ENCODE results near the gene CFAP46. TPM values are rescaled to one million over a fixed set of nuclear protein-coding genes. Genes with fewer than 3 reads are reported as not detected.

CFAP46 gene
- total RNA-seq, 4 donors from 2014 or later, result 0.29 to 9.0 (median 2.7) TPM

DNA sequence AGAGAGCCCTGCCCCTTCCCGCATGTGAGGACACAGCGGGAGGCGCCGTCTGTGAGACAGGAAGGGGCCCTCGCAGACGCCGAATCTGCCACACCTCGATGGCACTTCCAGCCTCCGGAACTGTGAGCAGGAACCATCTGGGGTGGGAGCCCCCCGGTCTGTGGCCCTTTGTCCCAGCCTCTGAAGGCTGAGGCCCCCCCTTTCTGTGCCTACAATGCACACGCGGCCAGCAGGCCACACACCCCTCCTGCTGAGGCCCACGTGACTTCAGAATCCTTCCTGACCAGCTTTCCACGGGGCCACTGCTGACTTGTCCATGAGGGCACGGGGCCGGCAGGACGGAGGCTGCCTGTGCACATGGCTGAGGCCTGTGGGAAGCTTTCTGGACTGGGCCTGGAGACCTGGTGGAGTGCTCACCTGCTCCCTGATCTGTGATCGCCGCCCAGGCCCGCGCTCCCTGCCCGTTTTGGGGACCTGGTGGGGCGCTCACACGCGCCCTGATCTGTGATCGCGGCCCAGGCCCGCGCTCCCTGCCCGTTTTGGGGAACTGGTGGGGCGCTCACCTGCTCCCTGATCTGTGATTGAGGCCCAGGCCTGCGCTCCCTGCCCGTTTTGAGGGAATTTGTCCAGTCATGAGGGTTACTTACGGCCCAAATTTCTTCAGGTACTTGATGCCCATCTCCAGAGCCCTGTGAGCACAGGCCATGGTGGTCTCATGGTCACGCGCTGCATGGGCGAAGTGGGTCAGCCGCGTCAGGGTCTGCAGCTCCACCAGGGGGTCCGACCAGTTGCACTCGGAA is 34.3 kb downstream of the CFAP46 start:
- no peak overlapping the region for H3K27ac ChIP-seq
- no peaks in the 10 kb centered on the region for H3K27me3 ChIP-seq
- H3K9me3 ChIP-seq, result no peaks in the 10 kb centered on the region
- DNase-seq, result no peak
- intact Hi-C loops (cut with DNase I; ENCODE audit: low total_unique reads), result no loop called here
- no peaks in the 10 kb centered on the region for H3K36me3 ChIP-seq
- no peak overlapping the region for H3K4me3 ChIP-seq
- no peaks in the 10 kb centered on the region for H3K4me1 ChIP-seq
- TF ChIP-seq, protein P1, sequence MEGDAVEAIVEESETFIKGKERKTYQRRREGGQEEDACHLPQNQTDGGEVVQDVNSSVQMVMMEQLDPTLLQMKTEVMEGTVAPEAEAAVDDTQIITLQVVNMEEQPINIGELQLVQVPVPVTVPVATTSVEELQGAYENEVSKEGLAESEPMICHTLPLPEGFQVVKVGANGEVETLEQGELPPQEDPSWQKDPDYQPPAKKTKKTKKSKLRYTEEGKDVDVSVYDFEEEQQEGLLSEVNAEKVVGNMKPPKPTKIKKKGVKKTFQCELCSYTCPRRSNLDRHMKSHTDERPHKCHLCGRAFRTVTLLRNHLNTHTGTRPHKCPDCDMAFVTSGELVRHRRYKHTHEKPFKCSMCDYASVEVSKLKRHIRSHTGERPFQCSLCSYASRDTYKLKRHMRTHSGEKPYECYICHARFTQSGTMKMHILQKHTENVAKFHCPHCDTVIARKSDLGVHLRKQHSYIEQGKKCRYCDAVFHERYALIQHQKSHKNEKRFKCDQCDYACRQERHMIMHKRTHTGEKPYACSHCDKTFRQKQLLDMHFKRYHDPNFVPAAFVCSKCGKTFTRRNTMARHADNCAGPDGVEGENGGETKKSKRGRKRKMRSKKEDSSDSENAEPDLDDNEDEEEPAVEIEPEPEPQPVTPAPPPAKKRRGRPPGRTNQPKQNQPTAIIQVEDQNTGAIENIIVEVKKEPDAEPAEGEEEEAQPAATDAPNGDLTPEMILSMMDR (IDR thresholded peaks at IDR 0.05), result no peak
- TF ChIP-seq POLR2A (IDR thresholded peaks at IDR 0.05), result no peak

DNA sequence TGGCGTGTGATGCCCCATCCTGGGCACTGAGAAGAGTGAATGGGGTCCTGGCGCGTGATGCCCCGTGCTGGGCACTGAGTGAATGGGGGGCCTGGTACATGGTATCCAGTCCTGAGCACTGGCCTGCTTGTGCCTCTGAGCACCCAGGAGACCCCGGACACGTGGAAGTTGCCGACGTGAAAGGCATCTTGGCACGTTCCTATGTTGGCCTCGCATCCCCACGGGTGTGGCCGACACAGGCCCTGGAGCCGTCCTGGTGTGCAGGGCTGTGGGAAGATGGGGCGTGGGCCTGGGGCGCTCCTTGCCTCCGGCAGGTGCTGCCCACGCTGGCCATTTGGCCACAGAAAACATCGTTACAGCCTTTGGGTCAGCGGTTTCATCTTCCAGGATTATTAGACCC is 35.5 kb downstream of the CFAP46 start:
- Histone ChIP-seq H3K36me3 (no peaks in the 10 kb centered on the region), H3K27ac (no peak overlapping the region), H3K4me3 (no peak overlapping the region), H3K27me3 (no peaks in the 10 kb centered on the region), H3K9me3 (no peaks in the 10 kb centered on the region), H3K4me1 (no peaks in the 10 kb centered on the region)
- intact Hi-C loops (cut with DNase I; ENCODE audit: low total_unique reads), result no loop called here
- TF ChIP-seq, protein P1 (IDR thresholded peaks at IDR 0.05), result no peak
- TF ChIP-seq POLR2A (IDR thresholded peaks at IDR 0.05), result no peak
- no peak for DNase-seq

DNA sequence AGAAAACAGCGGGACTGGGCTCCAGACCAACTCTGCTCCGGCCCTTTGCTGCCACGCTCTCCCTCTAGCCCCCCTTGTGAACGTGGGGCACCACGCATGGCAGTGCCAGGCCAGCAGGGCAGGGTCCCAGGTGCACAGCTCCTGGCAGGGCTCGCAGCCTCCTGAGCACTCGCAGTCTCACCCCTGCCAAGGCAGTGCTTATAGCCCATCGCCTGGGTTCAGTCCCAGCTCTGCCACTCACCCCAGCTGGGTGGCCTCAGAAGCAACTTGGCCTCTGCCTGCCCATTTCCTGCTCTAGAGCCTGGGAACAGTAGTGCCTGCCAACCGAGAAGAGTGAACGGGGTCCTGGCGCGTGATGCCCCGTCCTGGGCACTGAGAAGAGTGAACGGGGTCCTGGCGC is 36.3 kb downstream of the CFAP46 start:
- Histone ChIP-seq H3K4me3 (no peak overlapping the region), H3K27ac (no peak overlapping the region), H3K36me3 (no peaks in the 10 kb centered on the region), H3K9me3 (no peaks in the 10 kb centered on the region), H3K4me1 (no peaks in the 10 kb centered on the region), H3K27me3 (no peaks in the 10 kb centered on the region)
- intact Hi-C loops (cut with DNase I; ENCODE audit: low total_unique reads), result no loop called here
- DNase-seq, result no peak
- TF ChIP-seq, protein P1 (IDR thresholded peaks at IDR 0.05), result no peak
- no peak for TF ChIP-seq POLR2A (IDR thresholded peaks at IDR 0.05)

DNA sequence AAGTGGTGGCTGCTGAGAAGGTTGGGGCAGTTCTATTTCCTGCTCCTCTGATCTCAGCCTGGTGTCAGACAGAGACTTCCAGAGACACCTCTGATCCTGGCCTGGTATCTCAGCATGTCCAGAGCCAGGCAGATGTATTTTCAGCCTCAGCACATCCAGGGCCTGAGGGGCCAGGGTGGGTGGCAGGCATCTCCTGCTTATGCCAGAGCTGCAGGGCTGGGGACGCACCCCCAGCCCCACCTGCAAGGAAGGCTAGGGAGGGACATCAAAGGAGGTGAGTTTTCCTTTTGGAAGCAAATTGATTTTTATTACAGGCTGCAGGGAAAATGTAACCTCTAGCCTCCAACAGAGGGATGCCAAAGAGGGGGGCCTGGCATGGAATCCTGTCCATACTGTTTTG is 36.7 kb downstream of the CFAP46 start:
- H3K4me1 ChIP-seq, result no peaks in the 10 kb centered on the region
- H3K36me3 ChIP-seq, result no peaks in the 10 kb centered on the region
- no peak overlapping the region for H3K27ac ChIP-seq
- DNase-seq, result no peak
- no peak overlapping the region for H3K4me3 ChIP-seq
- intact Hi-C loops (cut with DNase I; ENCODE audit: low total_unique reads), result no loop called here
- TF ChIP-seq, protein P1 (IDR thresholded peaks at IDR 0.05), result no peak
- no peak for TF ChIP-seq POLR2A (IDR thresholded peaks at IDR 0.05)
- H3K9me3 ChIP-seq, result no peaks in the 10 kb centered on the region
- H3K27me3 ChIP-seq, result no peaks in the 10 kb centered on the region

DNA sequence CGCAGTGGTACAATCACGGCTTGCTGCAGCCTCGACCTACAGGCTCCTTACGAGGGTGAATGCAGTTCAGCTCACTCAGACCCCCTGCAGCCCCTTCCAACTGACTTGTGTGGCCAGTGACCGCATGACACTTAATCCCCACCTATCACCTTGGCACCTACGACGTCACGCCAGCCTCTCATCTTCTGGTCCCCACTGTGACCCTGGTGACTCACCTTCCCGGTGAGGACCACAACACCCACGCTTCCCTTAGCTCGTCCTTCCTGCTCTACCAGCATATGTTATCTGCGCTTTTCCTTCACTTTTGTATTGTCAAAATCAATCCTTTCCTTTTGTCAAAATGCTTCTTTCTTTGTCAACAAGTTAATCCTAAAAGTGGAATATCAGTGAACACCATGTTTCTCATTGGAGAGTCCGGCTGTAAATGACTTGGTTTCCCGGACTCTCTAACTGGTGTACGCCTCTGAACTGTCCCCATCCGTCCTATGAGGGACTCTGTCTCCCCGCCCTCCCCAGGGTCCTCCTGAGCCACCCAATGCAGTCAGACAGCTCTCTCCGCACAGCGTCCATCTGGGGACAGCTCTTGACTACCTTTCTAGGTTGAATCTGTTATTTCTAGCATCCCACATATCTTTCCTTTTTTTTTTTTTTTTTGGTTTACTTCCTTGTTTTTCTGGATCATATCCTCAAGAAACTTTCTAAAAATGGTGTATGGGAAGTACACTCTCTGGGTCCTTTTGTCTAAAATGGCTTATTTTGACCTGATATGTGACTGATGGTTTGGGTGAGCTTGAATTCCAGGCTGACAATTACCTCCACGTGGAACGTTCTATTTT is 37.3 kb downstream of the CFAP46 start:
- H3K27ac ChIP-seq, result no peak overlapping the region
- H3K4me1 ChIP-seq, result no peaks in the 10 kb centered on the region
- H3K27me3 ChIP-seq, result no peaks in the 10 kb centered on the region
- intact Hi-C loops (cut with DNase I; ENCODE audit: low total_unique reads), result no loop called here
- no peak for DNase-seq
- TF ChIP-seq, protein P1 (IDR thresholded peaks at IDR 0.05), result no peak
- TF ChIP-seq POLR2A (IDR thresholded peaks at IDR 0.05), result no peak
- H3K9me3 ChIP-seq, result no peaks in the 10 kb centered on the region
- no peaks in the 10 kb centered on the region for H3K36me3 ChIP-seq
- no peak overlapping the region for H3K4me3 ChIP-seq

Data from uterus (tissue), 4 donors.